ENCODE measurements around the gene KIAA0040. TPM values are rescaled to one million over a fixed set of nuclear protein-coding genes. Genes with fewer than 3 reads are reported as not detected.

Gene KIAA0040
- total RNA-seq, 1 donor from 2014 or later, result 7.3 TPM

GRCh38 chr1:175185903-175186302 is 6.7 kb downstream of the KIAA0040 start:
- no peak for TF ChIP-seq CTCF (conservative IDR thresholded peaks at IDR 0.05)
- no peaks in the 10 kb centered on the region for H3K4me1 Mint-ChIP-seq (ENCODE audit: unreplicated experiment)
- no peaks in the 10 kb centered on the region for H3K9me3 Mint-ChIP-seq
- no peak for DNase-seq (ENCODE audit: extremely low spot score, unreplicated experiment)
- H3K27ac Mint-ChIP-seq, result no peak overlapping the region
- H3K36me3 Mint-ChIP-seq, result no peaks in the 10 kb centered on the region
- no peak overlapping the region for H3K4me3 Mint-ChIP-seq
- peaks cover 19% of the 10 kb centered on the region for H3K27me3 Mint-ChIP-seq

- no peak for DNase-seq (ENCODE audit: extremely low spot score, unreplicated experiment)
- TF ChIP-seq CTCF (conservative IDR thresholded peaks at IDR 0.05), result no peak
- no peak overlapping the region for H3K4me3 Mint-ChIP-seq
- no peak overlapping the region for H3K27ac Mint-ChIP-seq
- no peaks in the 10 kb centered on the region for H3K9me3 Mint-ChIP-seq
- H3K4me1 Mint-ChIP-seq (ENCODE audit: unreplicated experiment), result peaks cover 2% of the 10 kb centered on the region
- peaks cover 16% of the 10 kb centered on the region for H3K27me3 Mint-ChIP-seq
- H3K36me3 Mint-ChIP-seq, result peaks cover 3% of the 10 kb centered on the region
These were observed 9.0 kb downstream of the KIAA0040 start for GRCh38 chr1:175183586-175183985.

GRCh38 chr1:175182201-175182746 is 10.3 kb downstream of the KIAA0040 start:
- Mint-ChIP-seq H3K36me3 (peaks cover 7% of the 10 kb centered on the region), H3K27me3 (peaks cover 14% of the 10 kb centered on the region), H3K27ac (no peak overlapping the region), H3K4me1 (ENCODE audit: unreplicated experiment) (peaks cover 11% of the 10 kb centered on the region), H3K9me3 (no peaks in the 10 kb centered on the region), H3K4me3 (no peak overlapping the region)
- TF ChIP-seq CTCF (conservative IDR thresholded peaks at IDR 0.05), result no peak
- no peak for DNase-seq (ENCODE audit: extremely low spot score, unreplicated experiment)

GRCh38 chr1:175179837-175180590 is 12.6 kb downstream of the KIAA0040 start:
- TF ChIP-seq CTCF (conservative IDR thresholded peaks at IDR 0.05), result no peak
- Mint-ChIP-seq H3K36me3 (peaks cover 7% of the 10 kb centered on the region), H3K27ac (no peak overlapping the region), H3K4me3 (no peak overlapping the region), H3K9me3 (no peaks in the 10 kb centered on the region), H3K27me3 (peaks cover 5% of the 10 kb centered on the region), H3K4me1 (ENCODE audit: unreplicated experiment) (peaks cover 11% of the 10 kb centered on the region)
- no peak for DNase-seq (ENCODE audit: extremely low spot score, unreplicated experiment)

- peak overlapping the region; percentile 44 for H3K27ac Mint-ChIP-seq
- H3K27me3 Mint-ChIP-seq, result peaks cover 5% of the 10 kb centered on the region
- H3K4me3 Mint-ChIP-seq, result no peak overlapping the region
- peaks cover 7% of the 10 kb centered on the region for H3K36me3 Mint-ChIP-seq
- peaks cover 11% of the 10 kb centered on the region for H3K4me1 Mint-ChIP-seq (ENCODE audit: unreplicated experiment)
- no peaks in the 10 kb centered on the region for H3K9me3 Mint-ChIP-seq
- no peak for TF ChIP-seq CTCF (conservative IDR thresholded peaks at IDR 0.05)
- DNase-seq (ENCODE audit: extremely low spot score, unreplicated experiment), result no peak
These were observed 14.1 kb downstream of the KIAA0040 start for GRCh38 chr1:175178456-175178855.
